PC-9 (cell line): ENCODE data around the gene NELFCD. TPM values are rescaled to one million over a fixed set of nuclear protein-coding genes. Genes with fewer than 3 reads are reported as not detected.
A peak's percentile ranks its signal among the peaks of the same experiment; 100 is the strongest.

Source experiments
- BruUV-seq: library from RNA; stranded (reverse); fragments of 400-500 nt; replicated peaks from 2 replicates; lab custom pipeline; 2021; lab: Mats Ljungman, UMichigan
- CTCF ChIA-PET: fragments of 300-600 bp; sonication (Branson Sonifier 250); formaldehyde crosslinking; loops from one replicate; lab custom pipeline; 2022; ENCODE audit warnings: antibody characterized with exemption; lab: Charles Lee
- POLR2A ChIA-PET: fragments of 300-600 bp; sonication (Branson Sonifier 250); formaldehyde crosslinking; loops from one replicate; lab custom pipeline; 2022; ENCODE audit warnings: antibody characterized with exemption; ENCODE audit not compliant: unreplicated experiment; lab: Charles Lee
- DNase-seq, 2 experiments: peaks; one replicate each; pipeline versions ENCODE4 v3.0.0 to v3.0.0-alpha.2; 2015 to 2022; ENCODE audit warnings: mixed read lengths in 1 of 2
- H2AFZ ChIP-seq: fragments of 200-600 bp; sonication (generic); 2 replicates; pipeline ENCODE4 v1.8.1; 2017; ENCODE audit warnings: antibody characterized with exemption
- H3F3A ChIP-seq: fragments of 200-600 bp; sonication (generic); 2 replicates; pipeline ENCODE4 v1.8.1; 2017; ENCODE audit warnings: antibody characterized with exemption, mild to moderate bottlenecking, low read depth; ENCODE audit not compliant: insufficient read depth
- H3K27ac ChIP-seq: fragments of 200-600 bp; sonication (generic); 2 replicates; pipeline ENCODE4 v1.6.1; 2016; ENCODE audit warnings: mixed run types
- H3K27me3 ChIP-seq: fragments of 200-600 bp; sonication (generic); 2 replicates; pipeline ENCODE4 v1.6.1; 2016; ENCODE audit warnings: low read depth, mixed run types; ENCODE audit not compliant: insufficient read depth
- H3K36me3 ChIP-seq: fragments of 200-600 bp; sonication (generic); 2 replicates; pipeline ENCODE4 v1.6.1; 2016; ENCODE audit warnings: low read depth, mixed run types
- H3K4me1 ChIP-seq: fragments of 200-600 bp; sonication (generic); replicated peaks from 2 replicates; pipeline ENCODE4 v1.6.1; 2016; ENCODE audit warnings: mixed run types; ENCODE audit not compliant: insufficient read depth
- H3K4me2 ChIP-seq: fragments of 200-600 bp; sonication (generic); 2 replicates; pipeline ENCODE4 v1.6.1; 2017; ENCODE audit warnings: mixed run types
- H3K4me3 ChIP-seq: fragments of 200-600 bp; sonication (generic); 2 replicates; pipeline ENCODE4 v1.6.1; 2016; ENCODE audit warnings: mixed run types
- H3K79me2 ChIP-seq: fragments of 200-600 bp; sonication (generic); 2 replicates; pipeline ENCODE4 v1.6.1; 2017; ENCODE audit warnings: low read depth, mixed run types
- H3K9me2 ChIP-seq: fragments of 200-600 bp; sonication (generic); 2 replicates; pipeline ENCODE4 v1.8.1; 2017; ENCODE audit warnings: mild to moderate bottlenecking; ENCODE audit not compliant: insufficient read depth
- H3K9me3 ChIP-seq: fragments of 200-600 bp; sonication (generic); 2 replicates; pipeline ENCODE4 v1.8.1; 2016; ENCODE audit warnings: low read depth; ENCODE audit not compliant: insufficient read depth
- H4K20me1 ChIP-seq: fragments of 200-600 bp; sonication (generic); 2 replicates; pipeline ENCODE4 v1.8.1; 2017; ENCODE audit not compliant: insufficient read depth
- CTCF ChIP-seq: fragments of 200-600 bp; sonication (generic); conservative IDR thresholded peaks from 2 replicates; pipeline ENCODE4 v1.6.1; 2017; ENCODE audit warnings: mixed run types, antibody characterized with exemption, mild to moderate bottlenecking, moderate library complexity
- EZH2 ChIP-seq: fragments of 200-600 bp; sonication (generic); IDR thresholded peaks from 2 replicates; pipeline ENCODE4 v1.8.0; 2017; ENCODE audit warnings: antibody characterized with exemption, low read depth
- intact Hi-C: fragments of 100-400 bp; cut with micrococcal nuclease; formaldehyde crosslinking; loops from one replicate; pipeline ENCODE4 v1.10.0; 2022; ENCODE audit not compliant: unreplicated experiment
- total RNA-seq: library from RNA; stranded (reverse); gene quantifications from 2 replicates; pipeline ENCODE4 v1.2.3, GENCODE V29; 2021

The NELFCD gene
- total RNA-seq, 1 experiment from 2014 or later: 130 TPM

GRCh38 chr20:59013959-59014608 lies 33.0 kb downstream of the NELFCD start:
- ChIA-PET CTCF (no interaction called here), POLR2A (no interaction called here)
- intact Hi-C loops: no loop called here
- Histone ChIP-seq H3K4me2 (no peak overlapping the region), H4K20me1 (no peaks in the 10 kb centered on the region), H3K4me3 (no peak overlapping the region), H3K27me3 (no peaks in the 10 kb centered on the region), H3K9me2 (no peaks in the 10 kb centered on the region), H3K9me3 (no peaks in the 10 kb centered on the region), H3K36me3 (no peaks in the 10 kb centered on the region), H3K4me1 (peaks cover 37% of the 10 kb centered on the region), H3K27ac (no peak overlapping the region), H3F3A (peaks cover 30% of the 10 kb centered on the region), H2AFZ (no peak overlapping the region), H3K79me2 (no peaks in the 10 kb centered on the region)
- no TSS peak for BruUV-seq
- DNase-seq: no peak
- TF ChIP-seq CTCF: no peak
- no peak for TF ChIP-seq EZH2

- intact Hi-C loops: no loop called here
- Histone ChIP-seq H3K9me2 (no peaks in the 10 kb centered on the region), H3K9me3 (no peaks in the 10 kb centered on the region), H2AFZ (no peak overlapping the region), H3K27me3 (no peaks in the 10 kb centered on the region), H3K4me1 (peaks cover 32% of the 10 kb centered on the region), H3K79me2 (no peaks in the 10 kb centered on the region), H3K4me3 (no peak overlapping the region), H3K27ac (no peak overlapping the region), H3F3A (peaks cover 22% of the 10 kb centered on the region), H3K4me2 (no peak overlapping the region), H4K20me1 (no peaks in the 10 kb centered on the region), H3K36me3 (no peaks in the 10 kb centered on the region)
- no peak for TF ChIP-seq CTCF
- TF ChIP-seq EZH2: no peak
- DNase-seq: peak in 1 of 2 experiments; percentile 8
- CTCF ChIA-PET: no interaction called here
- POLR2A ChIA-PET: no interaction called here
- no TSS peak for BruUV-seq
Measured at GRCh38 chr20:59014680-59015389, 33.8 kb downstream of the NELFCD start.

GRCh38 chr20:59015411-59015810 lies 34.4 kb downstream of the NELFCD start:
- Histone ChIP-seq H3K36me3 (no peaks in the 10 kb centered on the region), H3F3A (peaks cover 22% of the 10 kb centered on the region), H3K9me2 (no peaks in the 10 kb centered on the region), H3K27ac (no peak overlapping the region), H2AFZ (no peak overlapping the region), H3K9me3 (no peaks in the 10 kb centered on the region), H3K4me2 (no peak overlapping the region), H3K4me3 (no peak overlapping the region), H3K4me1 (peaks cover 29% of the 10 kb centered on the region), H3K79me2 (no peaks in the 10 kb centered on the region), H4K20me1 (no peaks in the 10 kb centered on the region), H3K27me3 (no peaks in the 10 kb centered on the region)
- ChIA-PET CTCF (no interaction called here), POLR2A (no interaction called here)
- intact Hi-C loops: no loop called here
- no peak for DNase-seq
- no TSS peak for BruUV-seq
- TF ChIP-seq CTCF (no peak), EZH2 (no peak)
